Retinal pigment epithelial cell (primary cell): ENCODE measurements around the gene APOLD1.
"Not testable (repeated sequence)": the region's sequence is repeated elsewhere in the genome, so short reads cannot be mapped to it uniquely, and the experiment has no call there.

Experiments
- DNase-seq: peaks from one replicate; pipeline ENCODE4 v3.0.0-alpha.2; 2010; ENCODE audit warnings: low read depth
- H3K4me3 ChIP-seq: 2 replicates; pipeline ENCODE4 v1.5.1; 2011; ENCODE audit warnings: mild to moderate bottlenecking, low read length, control low read depth, moderate library complexity
- CTCF ChIP-seq: conservative IDR thresholded peaks from 2 replicates; pipeline ENCODE4 v1.5.1; 2011; ENCODE audit warnings: low read depth, low read length, control low read depth, inconsistent platforms

APOLD1 gene

GRCh38 chr12:12823811-12824210 is 38.4 kb downstream of the APOLD1 start:
- no peak overlapping the region for H3K4me3 ChIP-seq
- TF ChIP-seq CTCF = no peak
- no peak for DNase-seq

- no peak overlapping the region for H3K4me3 ChIP-seq
- no peak for DNase-seq
- no peak for TF ChIP-seq CTCF
Measured at GRCh38 chr12:12835378-12836146, 50.1 kb downstream of the APOLD1 start.

DNA sequence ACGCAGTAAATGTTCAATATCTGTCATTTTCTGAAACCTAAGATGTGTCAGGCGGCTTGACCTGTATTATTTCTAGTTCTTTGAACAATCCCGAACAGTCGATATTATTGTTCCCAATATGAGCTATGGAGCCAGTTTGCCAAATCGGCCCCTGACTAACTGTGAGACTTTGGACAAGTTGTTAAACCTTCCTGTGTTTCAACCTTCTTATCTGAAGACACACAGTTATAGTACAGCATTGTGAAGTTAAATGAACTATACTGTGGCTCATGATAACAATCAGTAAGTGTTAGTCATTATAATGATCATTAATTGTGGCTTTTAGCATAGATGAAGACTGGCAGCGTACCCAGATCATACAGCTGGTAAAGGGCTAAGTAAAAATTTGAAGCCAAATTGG is 51.1 kb downstream of the APOLD1 start:
- no peak for DNase-seq
- no peak for TF ChIP-seq CTCF
- no peak overlapping the region for H3K4me3 ChIP-seq

GRCh38 chr12:12837025-12837812 is 51.8 kb downstream of the APOLD1 start:
- no peak overlapping the region for H3K4me3 ChIP-seq
- TF ChIP-seq CTCF = peak; percentile 71
- DNase-seq = no peak

DNA sequence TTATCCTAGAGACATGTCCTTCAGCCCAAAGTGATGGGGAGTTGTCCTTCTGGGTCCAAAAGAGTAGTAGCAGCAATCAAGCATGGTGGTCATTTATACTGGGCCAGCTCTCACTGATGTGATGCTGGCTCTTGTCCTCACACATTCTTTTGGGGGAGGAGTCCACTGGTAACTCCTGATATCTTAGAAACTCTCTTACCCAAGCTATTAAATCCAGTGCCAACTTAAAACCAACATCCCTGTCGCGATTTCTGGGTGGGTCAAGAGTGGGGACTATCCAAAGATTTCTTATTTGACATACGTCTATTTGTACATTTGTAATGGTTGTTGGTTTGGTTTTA is 52.3 kb downstream of the APOLD1 start:
- H3K4me3 ChIP-seq = no peak overlapping the region
- no peak for TF ChIP-seq CTCF
- DNase-seq = no peak

DNA sequence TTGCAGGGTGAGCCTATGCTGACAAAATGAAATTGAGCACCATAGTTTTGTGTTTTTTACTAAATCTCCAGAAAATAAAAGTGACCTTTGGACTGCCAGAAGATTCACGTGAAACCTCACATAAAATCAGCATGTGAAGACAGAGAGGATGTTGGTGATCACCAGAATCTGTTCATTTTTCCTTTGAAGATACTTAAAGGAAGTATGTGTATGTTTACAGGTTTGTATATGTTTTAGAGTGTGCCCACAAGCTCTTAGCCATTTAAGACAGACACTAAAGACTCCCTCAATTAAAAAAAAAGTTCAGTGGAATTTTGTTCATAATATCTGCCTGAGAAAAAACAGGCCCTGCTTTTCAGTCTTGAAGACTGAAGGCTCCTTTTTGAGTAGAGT is 53.5 kb downstream of the APOLD1 start:
- no peak overlapping the region for H3K4me3 ChIP-seq
- no peak for DNase-seq
- no peak for TF ChIP-seq CTCF

DNA sequence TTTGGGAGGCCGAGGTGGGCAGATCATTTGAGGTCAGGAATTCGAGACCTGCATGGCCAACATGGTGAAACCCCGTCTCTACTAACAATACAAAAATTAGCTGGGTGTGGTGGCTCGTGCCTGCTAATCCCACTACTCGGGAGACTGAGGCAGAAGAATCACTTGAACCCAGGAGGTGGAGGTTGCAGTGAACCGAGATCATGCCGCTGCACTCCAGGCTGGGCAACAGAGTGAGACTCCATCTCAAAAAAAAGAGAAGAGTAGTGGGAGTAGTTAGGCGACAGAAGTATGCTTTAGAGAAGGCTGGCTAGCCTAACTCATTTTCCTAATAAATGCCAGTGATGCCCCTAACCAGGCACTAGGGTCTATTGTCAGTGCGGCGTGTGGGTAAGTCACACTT is 54.0 kb downstream of the APOLD1 start:
- H3K4me3 ChIP-seq = not testable (repeated sequence)

More for the DNA sequence above, 54.0 kb downstream of the APOLD1 start:
- DNase-seq = not testable (repeated sequence)
